ENCODE data around the gene LRRC4B.
A peak's percentile ranks its signal among the peaks of the same experiment; 100 is the strongest.

LRRC4B gene

GRCh38 chr19:50514346-50515167 is 53.7 kb downstream of the LRRC4B start:
- no peak for TF ChIP-seq CTCF (conservative IDR thresholded peaks at IDR 0.05)

GRCh38 chr19:50513746-50514345 is 54.4 kb downstream of the LRRC4B start, which contains the start of gene ASPDH:
Gene ASPDH, minus strand, starts transcription at chr19:50513913. Its CDS starts 90 bp downstream, at chr19:50513823.
- no peak within 1 kb of the TSS for H3K27ac ChIP-seq
- TF ChIP-seq CTCF (conservative IDR thresholded peaks at IDR 0.05) = no peak

More at GRCh38 chr19:50514346-50515167, 53.7 kb downstream of the LRRC4B start:
- H3K27ac ChIP-seq = no peak overlapping the region

GRCh38 chr19:50512999-50513745 is 55.1 kb downstream of the LRRC4B start:
- H3K27ac ChIP-seq = no peak overlapping the region
- TF ChIP-seq CTCF (conservative IDR thresholded peaks at IDR 0.05) = no peak

- no peak for TF ChIP-seq CTCF (conservative IDR thresholded peaks at IDR 0.05)
- peak overlapping the region; percentile 66; the same call in 1 of the 2 replicates for H3K27ac ChIP-seq
Observed at GRCh38 chr19:50512112-50512998, 55.9 kb downstream of the LRRC4B start.

GRCh38 chr19:50511069-50511822 is 57.0 kb downstream of the LRRC4B start, which contains the start of gene JOSD2:
Gene JOSD2, minus strand, starts transcription at chr19:50511191. Its CDS starts 760 bp downstream, at chr19:50510431.
- H3K27ac ChIP-seq = peak within 1 kb of the TSS; percentile 66
- no peak for TF ChIP-seq CTCF (conservative IDR thresholded peaks at IDR 0.05)

GRCh38 chr19:50510700-50511068 is 57.6 kb downstream of the LRRC4B start:
- TF ChIP-seq CTCF (conservative IDR thresholded peaks at IDR 0.05) = no peak
- H3K27ac ChIP-seq = peak overlapping the region; percentile 66
